K562 (cell line): ENCODE results near the gene TJP3. TPM values are rescaled to one million over a fixed set of nuclear protein-coding genes. Genes with fewer than 3 reads are reported as not detected.

Source experiments
- ASH1L ChIP-seq: fragments of 450-650 bp; IDR thresholded peaks from 2 replicates; pipeline ENCODE4 v1.6.1; 2018; ENCODE audit warnings: borderline replicate concordance, mild to moderate bottlenecking, low read depth; ENCODE audit not compliant: partially characterized antibody
- CREM ChIP-seq: IDR thresholded peaks from 2 replicates; pipeline ENCODE4 v1.6.1; 2014; ENCODE audit warnings: antibody characterized with exemption, low read depth
- EP400 ChIP-seq: fragments of 450-650 bp; IDR thresholded peaks from 2 replicates; pipeline ENCODE4 v1.6.1; 2017; ENCODE audit warnings: antibody characterized with exemption, mild to moderate bottlenecking, moderate library complexity
- HMGN3 ChIP-seq: IDR thresholded peaks from 2 replicates; pipeline ENCODE4 v1.6.1; 2011; ENCODE audit warnings: borderline replicate concordance, low read depth, mild to moderate bottlenecking, mixed read lengths, low read length; ENCODE audit not compliant: insufficient read length; ENCODE audit errors: extremely low read depth
- KDM1A ChIP-seq, 2 experiments: fragments of 450-650 bp; IDR thresholded peaks; 2 replicates each; pipeline ENCODE4 v1.6.1; 2016; ENCODE audit warnings: mild to moderate bottlenecking in 2 of 2
- SAFB ChIP-seq: fragments of 200-400 bp; formaldehyde crosslinking; IDR thresholded peaks from 2 replicates; pipeline ENCODE4 v1.6.1; 2017; ENCODE audit warnings: low read depth, low read length, borderline replicate concordance
- SNRNP70 ChIP-seq: fragments of 200-400 bp; formaldehyde crosslinking; optimal IDR thresholded peaks from 2 replicates; pipeline ENCODE3; 2017; ENCODE audit warnings: low read depth, low read length
- SPI1 ChIP-seq: IDR thresholded peaks from 2 replicates; pipeline ENCODE4 v1.6.1; 2011; ENCODE audit warnings: low read depth, low read length, control low read depth, borderline replicate concordance
- ZNF384 ChIP-seq: IDR thresholded peaks from 2 replicates; pipeline ENCODE4 v1.6.1; 2012; ENCODE audit warnings: low read depth, low read length, improper control_type of control experiment
- polyA plus RNA-seq, 8 experiments: library from polyadenylated mRNA; depleted of rRNA in 4 of 8; stranded (reverse) in 5 of 8; unstranded in 3 of 8; fragments of >200 nt; fragmentation: Nextera tagmentation in 2 of 8; fragmentation: Illumina TruSeq in 1 of 8; extraction: Ambion mirVana in 2 of 8; extraction: Trizol in 1 of 8; gene quantifications; 2 replicates each; pipeline versions ENCODE4 v1.2.1 to v1.2.3, GENCODE V29; 2011 to 2014; ENCODE audit warnings: inconsistent platforms in 1 of 8, missing spikeins in 1 of 8
- total RNA-seq, 7 experiments: library from RNA; depleted of rRNA in 6 of 7; stranded (reverse); fragments of >200 nt in 6 of 7; fragmentation: Illumina TruSeq in 2 of 7; extraction: Trizol in 2 of 7; gene quantifications; 2 replicates each; pipeline versions ENCODE4 v1.2.1 to v1.2.3, GENCODE V29; 2011 to 2021; ENCODE audit warnings: low replicate concordance in 1 of 7
- TF ChIP-seq, protein P1 (sequence below), 2 experiments: fragments of 200-800 bp in 1 of 2; sonication (Bioruptor generic) in 1 of 2; sonication (generic) in 1 of 2; formaldehyde crosslinking in 1 of 2; IDR thresholded peaks in 1 of 2; conservative IDR thresholded peaks in 1 of 2; 2 replicates each; pipeline versions ENCODE4 v1.5.0 to v1.6.1; 2016 to 2020; ENCODE audit warnings: missing compliant biosample characterization in 1 of 2, missing genetic modification characterization in 1 of 2, missing genetic modification reagents in 1 of 2
- TF ChIP-seq, protein P2 (sequence below): fragments of 450-650 bp; IDR thresholded peaks from 2 replicates; pipeline ENCODE4 v1.6.1; 2016; ENCODE audit warnings: low read depth
- TF ChIP-seq, protein P3 (sequence below): sonication (generic); formaldehyde crosslinking; IDR thresholded peaks from 2 replicates; pipeline ENCODE4 v1.8.0; 2023; ENCODE audit warnings: mild to moderate bottlenecking, missing genetic modification reagents

The TJP3 gene
- total and polyA plus RNA-seq, 9 of the 15 experiments (the other 6 are each of a cell fraction or from before 2014, with no cell fraction given), result 0.11 to 2.4 (median 0.57) TPM; not detected in 1

DNA sequence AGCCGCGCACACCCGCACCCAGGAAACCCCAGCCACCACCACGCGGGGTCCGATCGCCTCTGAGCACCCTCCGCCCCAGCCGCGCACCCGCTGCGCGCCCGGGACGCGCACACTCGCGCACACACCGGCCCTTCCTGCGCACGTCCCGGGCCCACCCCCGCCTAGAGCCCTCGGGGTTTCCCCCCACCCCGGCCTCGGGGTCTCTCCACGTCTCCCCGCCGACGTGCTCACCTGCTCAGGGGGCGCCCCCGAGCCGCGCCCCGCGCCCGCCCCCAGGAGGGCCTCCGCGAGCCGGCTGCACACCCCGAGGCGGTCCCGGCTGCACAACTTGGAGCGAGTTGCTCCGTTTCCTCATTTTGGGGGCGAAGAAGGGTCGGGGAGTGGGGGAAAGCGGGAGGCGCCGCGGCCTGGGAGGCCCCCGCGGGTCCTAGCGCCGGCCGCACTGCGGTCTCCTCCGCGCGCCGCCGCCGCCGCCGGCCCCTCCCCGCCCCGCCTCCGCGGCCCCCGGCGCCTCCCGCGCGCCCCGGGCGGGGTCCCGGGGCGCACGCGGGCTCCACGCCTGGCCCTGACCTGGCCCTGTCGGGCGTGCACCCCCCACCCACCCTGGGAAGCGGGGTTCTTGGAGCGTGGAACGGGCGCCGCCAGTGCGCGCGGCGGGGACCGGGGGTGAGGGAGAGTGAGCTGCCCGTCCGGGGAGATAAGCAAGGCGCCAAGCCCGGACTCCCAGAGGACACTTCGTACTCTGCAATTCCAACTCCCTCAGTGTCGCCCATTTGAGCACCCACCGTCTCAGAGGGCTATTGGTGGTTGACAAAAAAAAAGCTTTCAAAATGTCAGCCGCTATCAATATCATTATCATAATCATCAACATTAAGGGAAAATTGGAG lies 78.0 kb downstream of the TJP3 start, which contains the start of gene MATK (continued):
- TF ChIP-seq HMGN3 (peak; percentile 31), ASH1L (no peak), SPI1 (peak; percentile 36; the same call in 1 of the 2 replicates), KDM1A (IDR thresholded peaks at IDR 0.05) (peak in 1 of 2 experiments; percentile 54; a peak in 3 of 4 replicates), EP400 (peak; percentile 37; the same call in 1 of the 2 replicates), CREM (no peak), SNRNP70 (no peak), SAFB (peak; percentile 62; the same call in 1 of the 2 replicates), ZNF384 (no peak)
- TF ChIP-seq, protein P1, sequence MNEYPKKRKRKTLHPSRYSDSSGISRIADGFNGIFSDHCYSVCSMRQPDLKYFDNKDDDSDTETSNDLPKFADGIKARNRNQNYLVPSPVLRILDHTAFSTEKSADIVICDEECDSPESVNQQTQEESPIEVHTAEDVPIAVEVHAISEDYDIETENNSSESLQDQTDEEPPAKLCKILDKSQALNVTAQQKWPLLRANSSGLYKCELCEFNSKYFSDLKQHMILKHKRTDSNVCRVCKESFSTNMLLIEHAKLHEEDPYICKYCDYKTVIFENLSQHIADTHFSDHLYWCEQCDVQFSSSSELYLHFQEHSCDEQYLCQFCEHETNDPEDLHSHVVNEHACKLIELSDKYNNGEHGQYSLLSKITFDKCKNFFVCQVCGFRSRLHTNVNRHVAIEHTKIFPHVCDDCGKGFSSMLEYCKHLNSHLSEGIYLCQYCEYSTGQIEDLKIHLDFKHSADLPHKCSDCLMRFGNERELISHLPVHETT (CRISPR knock-in tag; conservative IDR thresholded peaks at IDR 0.05 in 1 of 2, IDR thresholded peaks at IDR 0.05 in 1 of 2), result peak in 1 of 2 experiments; percentile 51; a peak in 1 of 4 replicates
- TF ChIP-seq, protein P2, sequence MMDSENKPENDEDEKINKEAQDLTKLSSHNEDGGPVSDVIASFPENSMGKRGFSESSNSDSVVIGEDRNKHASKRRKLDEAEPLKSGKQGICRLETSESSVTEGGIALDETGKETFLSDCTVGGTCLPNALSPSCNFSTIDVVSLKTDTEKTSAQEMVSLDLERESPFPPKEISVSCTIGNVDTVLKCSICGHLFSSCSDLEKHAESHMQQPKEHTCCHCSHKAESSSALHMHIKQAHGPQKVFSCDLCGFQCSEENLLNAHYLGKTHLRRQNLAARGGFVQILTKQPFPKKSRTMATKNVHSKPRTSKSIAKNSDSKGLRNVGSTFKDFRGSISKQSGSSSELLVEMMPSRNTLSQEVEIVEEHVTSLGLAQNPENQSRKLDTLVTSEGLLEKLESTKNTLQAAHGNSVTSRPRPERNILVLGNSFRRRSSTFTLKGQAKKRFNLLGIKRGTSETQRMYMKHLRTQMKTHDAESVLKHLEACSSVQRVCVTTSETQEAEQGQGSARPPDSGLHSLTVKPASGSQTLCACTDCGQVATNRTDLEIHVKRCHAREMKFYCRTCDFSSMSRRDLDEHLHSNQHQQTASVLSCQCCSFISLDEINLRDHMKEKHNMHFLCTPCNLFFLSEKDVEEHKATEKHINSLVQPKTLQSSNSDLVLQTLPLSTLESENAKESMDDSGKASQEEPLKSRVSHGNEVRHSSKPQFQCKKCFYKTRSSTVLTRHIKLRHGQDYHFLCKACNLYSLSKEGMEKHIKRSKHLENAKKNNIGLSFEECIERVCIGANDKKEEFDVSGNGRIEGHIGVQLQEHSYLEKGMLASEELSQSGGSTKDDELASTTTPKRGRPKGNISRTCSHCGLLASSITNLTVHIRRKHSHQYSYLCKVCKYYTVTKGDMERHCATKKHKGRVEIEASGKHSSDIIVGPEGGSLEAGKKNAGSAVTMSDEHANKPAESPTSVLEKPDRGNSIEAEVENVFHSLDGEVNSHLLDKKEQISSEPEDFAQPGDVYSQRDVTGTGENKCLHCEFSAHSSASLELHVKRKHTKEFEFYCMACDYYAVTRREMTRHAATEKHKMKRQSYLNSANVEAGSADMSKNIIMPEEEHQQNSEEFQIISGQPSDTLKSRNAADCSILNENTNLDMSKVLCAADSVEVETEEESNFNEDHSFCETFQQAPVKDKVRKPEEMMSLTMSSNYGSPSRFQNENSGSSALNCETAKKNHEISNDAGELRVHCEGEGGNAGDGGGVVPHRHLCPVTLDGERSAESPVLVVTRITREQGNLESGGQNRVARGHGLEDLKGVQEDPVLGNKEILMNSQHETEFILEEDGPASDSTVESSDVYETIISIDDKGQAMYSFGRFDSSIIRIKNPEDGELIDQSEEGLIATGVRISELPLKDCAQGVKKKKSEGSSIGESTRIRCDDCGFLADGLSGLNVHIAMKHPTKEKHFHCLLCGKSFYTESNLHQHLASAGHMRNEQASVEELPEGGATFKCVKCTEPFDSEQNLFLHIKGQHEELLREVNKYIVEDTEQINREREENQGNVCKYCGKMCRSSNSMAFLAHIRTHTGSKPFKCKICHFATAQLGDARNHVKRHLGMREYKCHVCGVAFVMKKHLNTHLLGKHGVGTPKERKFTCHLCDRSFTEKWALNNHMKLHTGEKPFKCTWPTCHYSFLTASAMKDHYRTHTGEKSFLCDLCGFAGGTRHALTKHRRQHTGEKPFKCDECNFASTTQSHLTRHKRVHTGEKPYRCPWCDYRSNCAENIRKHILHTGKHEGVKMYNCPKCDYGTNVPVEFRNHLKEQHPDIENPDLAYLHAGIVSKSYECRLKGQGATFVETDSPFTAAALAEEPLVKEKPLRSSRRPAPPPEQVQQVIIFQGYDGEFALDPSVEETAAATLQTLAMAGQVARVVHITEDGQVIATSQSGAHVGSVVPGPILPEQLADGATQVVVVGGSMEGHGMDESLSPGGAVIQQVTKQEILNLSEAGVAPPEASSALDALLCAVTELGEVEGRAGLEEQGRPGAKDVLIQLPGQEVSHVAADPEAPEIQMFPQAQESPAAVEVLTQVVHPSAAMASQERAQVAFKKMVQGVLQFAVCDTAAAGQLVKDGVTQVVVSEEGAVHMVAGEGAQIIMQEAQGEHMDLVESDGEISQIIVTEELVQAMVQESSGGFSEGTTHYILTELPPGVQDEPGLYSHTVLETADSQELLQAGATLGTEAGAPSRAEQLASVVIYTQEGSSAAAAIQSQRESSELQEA, result no peak
- TF ChIP-seq, protein P3, sequence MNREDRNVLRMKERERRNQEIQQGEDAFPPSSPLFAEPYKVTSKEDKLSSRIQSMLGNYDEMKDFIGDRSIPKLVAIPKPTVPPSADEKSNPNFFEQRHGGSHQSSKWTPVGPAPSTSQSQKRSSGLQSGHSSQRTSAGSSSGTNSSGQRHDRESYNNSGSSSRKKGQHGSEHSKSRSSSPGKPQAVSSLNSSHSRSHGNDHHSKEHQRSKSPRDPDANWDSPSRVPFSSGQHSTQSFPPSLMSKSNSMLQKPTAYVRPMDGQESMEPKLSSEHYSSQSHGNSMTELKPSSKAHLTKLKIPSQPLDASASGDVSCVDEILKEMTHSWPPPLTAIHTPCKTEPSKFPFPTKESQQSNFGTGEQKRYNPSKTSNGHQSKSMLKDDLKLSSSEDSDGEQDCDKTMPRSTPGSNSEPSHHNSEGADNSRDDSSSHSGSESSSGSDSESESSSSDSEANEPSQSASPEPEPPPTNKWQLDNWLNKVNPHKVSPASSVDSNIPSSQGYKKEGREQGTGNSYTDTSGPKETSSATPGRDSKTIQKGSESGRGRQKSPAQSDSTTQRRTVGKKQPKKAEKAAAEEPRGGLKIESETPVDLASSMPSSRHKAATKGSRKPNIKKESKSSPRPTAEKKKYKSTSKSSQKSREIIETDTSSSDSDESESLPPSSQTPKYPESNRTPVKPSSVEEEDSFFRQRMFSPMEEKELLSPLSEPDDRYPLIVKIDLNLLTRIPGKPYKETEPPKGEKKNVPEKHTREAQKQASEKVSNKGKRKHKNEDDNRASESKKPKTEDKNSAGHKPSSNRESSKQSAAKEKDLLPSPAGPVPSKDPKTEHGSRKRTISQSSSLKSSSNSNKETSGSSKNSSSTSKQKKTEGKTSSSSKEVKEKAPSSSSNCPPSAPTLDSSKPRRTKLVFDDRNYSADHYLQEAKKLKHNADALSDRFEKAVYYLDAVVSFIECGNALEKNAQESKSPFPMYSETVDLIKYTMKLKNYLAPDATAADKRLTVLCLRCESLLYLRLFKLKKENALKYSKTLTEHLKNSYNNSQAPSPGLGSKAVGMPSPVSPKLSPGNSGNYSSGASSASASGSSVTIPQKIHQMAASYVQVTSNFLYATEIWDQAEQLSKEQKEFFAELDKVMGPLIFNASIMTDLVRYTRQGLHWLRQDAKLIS (CRISPR knock-in tag), result no peak
